Stimulated activated CD4-positive, alpha-beta T cell treated with anti-CD3 and anti-CD28 coated beads, TNF-alpha, amount 100 ng/mL, for 24 hours (primary cell): ENCODE results near the gene GSK3B.

Source experiments
- DNase-seq, 3 experiments: peaks; one replicate each; pipeline ENCODE4 v3.0.0-alpha.2; 2020; ENCODE audit warnings: low read depth in 3 of 3

GSK3B gene

GRCh38 chr3:119781330-119782198 lies 312.7 kb downstream of the GSK3B start, which contains the start of gene NR1I2:
Gene NR1I2, plus strand, starts transcription at chr3:119782101.
- DNase-seq = no peak

- DNase-seq = no peak
Observed at GRCh38 chr3:119779731-119780383, 314.4 kb downstream of the GSK3B start.

GRCh38 chr3:119778811-119779210 lies 315.4 kb downstream of the GSK3B start:
- no peak for DNase-seq

GRCh38 chr3:119778176-119778575 lies 316.1 kb downstream of the GSK3B start:
- no peak for DNase-seq

- no peak for DNase-seq
Observed at GRCh38 chr3:119776304-119776703, 317.9 kb downstream of the GSK3B start.

- DNase-seq = no peak
Observed at GRCh38 chr3:119774444-119774843, 319.8 kb downstream of the GSK3B start.
